ENCODE measurements around the gene TC2N.

TC2N gene

DNA sequence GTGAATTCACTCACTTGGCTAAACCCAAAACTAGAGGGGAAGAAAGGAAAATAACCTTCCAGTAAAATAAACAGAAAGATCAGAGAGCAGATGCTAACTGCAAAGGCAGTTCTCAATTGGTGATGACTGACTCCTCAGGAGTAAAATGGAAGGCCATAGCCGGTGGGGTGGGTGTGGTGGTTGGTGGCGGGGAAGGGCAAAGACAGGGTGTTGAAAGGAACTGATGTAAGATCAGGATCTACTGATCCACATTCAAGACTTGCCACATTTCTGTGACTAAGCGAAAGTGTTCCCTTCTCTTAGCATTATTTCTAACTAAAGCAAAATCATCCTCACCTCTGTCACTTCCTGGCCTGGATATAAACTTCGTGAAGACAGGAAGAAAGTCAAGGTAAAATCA, 26.3 kb upstream of the TC2N start:
- Histone ChIP-seq H3K27ac (ENCODE audit: low read depth, low read length) (no peak overlapping the region), H3K79me2 (ENCODE audit: control insufficient read depth, insufficient read depth, low read length) (no peaks in the 10 kb centered on the region), H3K4me1 (ENCODE audit: control insufficient read depth, low read depth, low read length) (peaks cover 4% of the 10 kb centered on the region), H3K56ac (ENCODE audit: low read length) (no peak overlapping the region), H3K79me1 (ENCODE audit: low read length) (no peaks in the 10 kb centered on the region), H3K4ac (ENCODE audit: low read depth, low read length) (no peak overlapping the region), H3K23ac (ENCODE audit: low read length) (no peak overlapping the region), H3K27me3 (ENCODE audit: insufficient read depth, low read length, poor library complexity) (no peaks in the 10 kb centered on the region), H2BK15ac (replicated peaks; ENCODE audit: low read depth) (no peak overlapping the region), H2BK120ac (ENCODE audit: low read depth, low read length) (no peak overlapping the region), H4K5ac (ENCODE audit: low read length) (no peak overlapping the region), H3K18ac (ENCODE audit: low read length) (no peak overlapping the region), H2AK5ac (ENCODE audit: low read length) (no peak overlapping the region), H2BK5ac (ENCODE audit: low read length) (no peak overlapping the region), H3K9ac (ENCODE audit: low read length) (no peak overlapping the region), H3K4me2 (ENCODE audit: low read length) (no peak overlapping the region), H3K4me3 (ENCODE audit: low read length) (no peak overlapping the region), H3K36me3 (ENCODE audit: control insufficient read depth, insufficient read depth, low read length) (no peaks in the 10 kb centered on the region), H4K8ac (ENCODE audit: low read depth, low read length) (no peak overlapping the region)
- no peak for DNase-seq
- no CpG with 5 or more reads among the region's 4 CpGs for WGBS (ENCODE audit: extremely low coverage, insufficient coverage, low lambda C conversion rate)

DNA sequence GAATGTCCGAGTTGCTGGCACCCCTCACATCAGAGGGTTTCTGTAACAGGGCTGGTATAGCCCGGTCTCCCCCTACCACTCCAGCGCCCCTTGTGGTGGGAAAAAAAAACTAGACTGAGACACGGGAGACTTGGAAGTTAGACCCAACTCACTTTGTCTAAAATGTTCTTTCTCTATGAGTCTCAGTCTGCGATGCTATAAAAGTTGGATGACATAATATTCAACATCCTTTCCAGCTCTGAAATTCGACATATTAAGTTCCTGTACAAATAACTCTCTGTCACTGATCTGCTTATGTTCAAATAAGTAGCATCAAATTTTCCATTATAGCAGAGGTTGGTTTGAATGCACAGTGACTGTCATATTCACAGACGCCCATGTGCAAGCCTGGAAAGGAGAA, 25.7 kb upstream of the TC2N start:
- DNase-seq: peak; percentile 61
- H3K4me2 ChIP-seq (ENCODE audit: low read length): no peak overlapping the region
- no peak overlapping the region for H3K9ac ChIP-seq (ENCODE audit: low read length)
- no peak overlapping the region for H2AK5ac ChIP-seq (ENCODE audit: low read length)
- no peaks in the 10 kb centered on the region for H3K36me3 ChIP-seq (ENCODE audit: control insufficient read depth, insufficient read depth, low read length)
- H3K27me3 ChIP-seq (ENCODE audit: insufficient read depth, low read length, poor library complexity): no peaks in the 10 kb centered on the region
- no peak overlapping the region for H2BK5ac ChIP-seq (ENCODE audit: low read length)
- H3K27ac ChIP-seq (ENCODE audit: low read depth, low read length): no peak overlapping the region
- no peak overlapping the region for H3K4me3 ChIP-seq (ENCODE audit: low read length)
- no peak overlapping the region for H4K5ac ChIP-seq (ENCODE audit: low read length)
- no peak overlapping the region for H4K8ac ChIP-seq (ENCODE audit: low read depth, low read length)
- no peak overlapping the region for H2BK120ac ChIP-seq (ENCODE audit: low read depth, low read length)
- no peak overlapping the region for H2BK15ac ChIP-seq (replicated peaks; ENCODE audit: low read depth)
- H3K4me1 ChIP-seq (ENCODE audit: control insufficient read depth, low read depth, low read length): peaks cover 4% of the 10 kb centered on the region
- no peak overlapping the region for H3K23ac ChIP-seq (ENCODE audit: low read length)
- H3K79me2 ChIP-seq (ENCODE audit: control insufficient read depth, insufficient read depth, low read length): no peaks in the 10 kb centered on the region
- H3K79me1 ChIP-seq (ENCODE audit: low read length): no peaks in the 10 kb centered on the region
- no peak overlapping the region for H3K56ac ChIP-seq (ENCODE audit: low read length)
- H3K18ac ChIP-seq (ENCODE audit: low read length): no peak overlapping the region
- H3K4ac ChIP-seq (ENCODE audit: low read depth, low read length): no peak overlapping the region
- no CpG with 5 or more reads among the region's 7 CpGs for WGBS (ENCODE audit: extremely low coverage, insufficient coverage, low lambda C conversion rate)

DNA sequence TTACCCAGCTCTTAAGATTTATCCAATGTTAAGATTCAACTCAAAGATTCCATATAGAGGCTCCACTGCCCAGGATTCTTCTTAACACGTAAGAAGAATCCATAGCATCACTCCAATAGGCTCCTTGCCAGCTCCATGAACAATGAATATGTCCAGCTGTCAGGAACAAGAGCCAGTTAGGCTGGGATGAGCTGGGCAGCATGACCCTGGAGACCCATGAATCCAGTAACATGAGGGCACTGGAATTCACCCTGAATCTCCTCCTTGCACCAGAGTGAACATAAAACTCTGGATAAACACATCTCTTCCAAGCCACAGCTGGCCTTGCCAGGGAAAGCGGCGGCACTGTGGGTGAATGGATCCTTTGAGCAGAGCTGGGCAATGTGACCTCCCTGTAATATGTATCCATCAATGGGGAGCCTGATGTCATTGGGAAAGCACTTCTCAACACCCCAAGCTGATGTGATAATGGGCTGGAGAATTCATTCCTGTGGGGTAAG, 24.4 kb upstream of the TC2N start:
- no peak overlapping the region for H3K18ac ChIP-seq (ENCODE audit: low read length)

GRCh38 chr14:91891101-91891500, 23.8 kb upstream of the TC2N start:
- Histone ChIP-seq H3K79me1 (ENCODE audit: low read length) (no peaks in the 10 kb centered on the region), H2BK120ac (ENCODE audit: low read depth, low read length) (no peak overlapping the region), H3K56ac (ENCODE audit: low read length) (no peak overlapping the region), H3K27ac (ENCODE audit: low read depth, low read length) (no peak overlapping the region), H4K5ac (ENCODE audit: low read length) (no peak overlapping the region), H2BK5ac (ENCODE audit: low read length) (no peak overlapping the region), H3K18ac (ENCODE audit: low read length) (no peak overlapping the region), H3K23ac (ENCODE audit: low read length) (no peak overlapping the region), H3K79me2 (ENCODE audit: control insufficient read depth, insufficient read depth, low read length) (no peaks in the 10 kb centered on the region), H2BK15ac (replicated peaks; ENCODE audit: low read depth) (no peak overlapping the region), H3K27me3 (ENCODE audit: insufficient read depth, low read length, poor library complexity) (no peaks in the 10 kb centered on the region), H3K4me3 (ENCODE audit: low read length) (no peak overlapping the region), H3K4me2 (ENCODE audit: low read length) (no peak overlapping the region), H4K8ac (ENCODE audit: low read depth, low read length) (no peak overlapping the region), H3K4ac (ENCODE audit: low read depth, low read length) (no peak overlapping the region), H3K9ac (ENCODE audit: low read length) (no peak overlapping the region), H3K36me3 (ENCODE audit: control insufficient read depth, insufficient read depth, low read length) (no peaks in the 10 kb centered on the region), H2AK5ac (ENCODE audit: low read length) (no peak overlapping the region), H3K4me1 (ENCODE audit: control insufficient read depth, low read depth, low read length) (no peaks in the 10 kb centered on the region)
- DNase-seq: no peak
- no CpG with 5 or more reads among the region's 5 CpGs for WGBS (ENCODE audit: extremely low coverage, insufficient coverage, low lambda C conversion rate)

More for the DNA sequence above, 24.4 kb upstream of the TC2N start:
- Histone ChIP-seq H4K8ac (ENCODE audit: low read depth, low read length) (no peak overlapping the region), H2AK5ac (ENCODE audit: low read length) (no peak overlapping the region), H3K9ac (ENCODE audit: low read length) (no peak overlapping the region), H3K4me3 (ENCODE audit: low read length) (no peak overlapping the region), H2BK5ac (ENCODE audit: low read length) (no peak overlapping the region), H3K27me3 (ENCODE audit: insufficient read depth, low read length, poor library complexity) (no peaks in the 10 kb centered on the region), H3K27ac (ENCODE audit: low read depth, low read length) (no peak overlapping the region), H3K23ac (ENCODE audit: low read length) (no peak overlapping the region), H3K79me1 (ENCODE audit: low read length) (no peaks in the 10 kb centered on the region), H3K4me2 (ENCODE audit: low read length) (no peak overlapping the region), H3K4ac (ENCODE audit: low read depth, low read length) (no peak overlapping the region), H2BK120ac (ENCODE audit: low read depth, low read length) (no peak overlapping the region), H3K79me2 (ENCODE audit: control insufficient read depth, insufficient read depth, low read length) (no peaks in the 10 kb centered on the region), H3K36me3 (ENCODE audit: control insufficient read depth, insufficient read depth, low read length) (no peaks in the 10 kb centered on the region), H2BK15ac (replicated peaks; ENCODE audit: low read depth) (no peak overlapping the region), H3K4me1 (ENCODE audit: control insufficient read depth, low read depth, low read length) (no peaks in the 10 kb centered on the region), H4K5ac (ENCODE audit: low read length) (no peak overlapping the region), H3K56ac (ENCODE audit: low read length) (no peak overlapping the region)
- DNase-seq: no peak
- WGBS (ENCODE audit: extremely low coverage, insufficient coverage, low lambda C conversion rate): no CpG with 5 or more reads among the region's 3 CpGs

DNA sequence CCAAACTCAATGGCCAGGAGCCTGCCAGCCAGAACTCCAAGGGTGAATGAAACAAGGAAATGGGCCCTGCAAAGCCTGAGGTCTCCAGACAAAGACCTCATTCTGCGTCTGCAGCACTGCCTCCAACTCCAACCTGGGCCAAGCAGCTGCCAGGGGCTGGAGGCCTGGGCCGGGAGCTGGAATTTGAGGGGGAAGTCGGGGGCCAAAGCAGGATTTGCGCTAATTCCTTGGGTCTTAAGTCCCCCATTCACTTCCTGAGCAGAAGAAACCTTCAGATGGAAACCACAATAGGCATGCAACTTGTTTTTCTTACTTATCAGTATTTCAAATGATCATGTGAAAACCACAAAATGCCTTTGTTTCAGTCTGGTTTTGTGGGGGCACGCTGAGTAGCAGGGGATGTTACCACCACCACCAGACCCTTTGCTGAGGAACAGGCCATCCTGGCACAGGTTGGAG, 23.0 kb upstream of the TC2N start:
- no peak overlapping the region for H3K23ac ChIP-seq (ENCODE audit: low read length)
- H2BK5ac ChIP-seq (ENCODE audit: low read length): no peak overlapping the region
- H3K4me1 ChIP-seq (ENCODE audit: control insufficient read depth, low read depth, low read length): no peaks in the 10 kb centered on the region
- WGBS (ENCODE audit: extremely low coverage, insufficient coverage, low lambda C conversion rate): no CpG with 5 or more reads among the region's 5 CpGs
- H3K36me3 ChIP-seq (ENCODE audit: control insufficient read depth, insufficient read depth, low read length): no peaks in the 10 kb centered on the region
- DNase-seq: no peak
- no peak overlapping the region for H3K18ac ChIP-seq (ENCODE audit: low read length)
- H3K4ac ChIP-seq (ENCODE audit: low read depth, low read length): no peak overlapping the region
- no peaks in the 10 kb centered on the region for H3K79me2 ChIP-seq (ENCODE audit: control insufficient read depth, insufficient read depth, low read length)
- H3K27ac ChIP-seq (ENCODE audit: low read depth, low read length): no peak overlapping the region
- H3K27me3 ChIP-seq (ENCODE audit: insufficient read depth, low read length, poor library complexity): no peaks in the 10 kb centered on the region
- no peak overlapping the region for H2AK5ac ChIP-seq (ENCODE audit: low read length)
- no peak overlapping the region for H3K4me3 ChIP-seq (ENCODE audit: low read length)
- H4K8ac ChIP-seq (ENCODE audit: low read depth, low read length): no peak overlapping the region
- H3K56ac ChIP-seq (ENCODE audit: low read length): no peak overlapping the region
- H3K9ac ChIP-seq (ENCODE audit: low read length): no peak overlapping the region
- no peak overlapping the region for H4K5ac ChIP-seq (ENCODE audit: low read length)
- no peak overlapping the region for H2BK120ac ChIP-seq (ENCODE audit: low read depth, low read length)
- no peak overlapping the region for H2BK15ac ChIP-seq (replicated peaks; ENCODE audit: low read depth)
- no peaks in the 10 kb centered on the region for H3K79me1 ChIP-seq (ENCODE audit: low read length)
- H3K4me2 ChIP-seq (ENCODE audit: low read length): no peak overlapping the region

DNA sequence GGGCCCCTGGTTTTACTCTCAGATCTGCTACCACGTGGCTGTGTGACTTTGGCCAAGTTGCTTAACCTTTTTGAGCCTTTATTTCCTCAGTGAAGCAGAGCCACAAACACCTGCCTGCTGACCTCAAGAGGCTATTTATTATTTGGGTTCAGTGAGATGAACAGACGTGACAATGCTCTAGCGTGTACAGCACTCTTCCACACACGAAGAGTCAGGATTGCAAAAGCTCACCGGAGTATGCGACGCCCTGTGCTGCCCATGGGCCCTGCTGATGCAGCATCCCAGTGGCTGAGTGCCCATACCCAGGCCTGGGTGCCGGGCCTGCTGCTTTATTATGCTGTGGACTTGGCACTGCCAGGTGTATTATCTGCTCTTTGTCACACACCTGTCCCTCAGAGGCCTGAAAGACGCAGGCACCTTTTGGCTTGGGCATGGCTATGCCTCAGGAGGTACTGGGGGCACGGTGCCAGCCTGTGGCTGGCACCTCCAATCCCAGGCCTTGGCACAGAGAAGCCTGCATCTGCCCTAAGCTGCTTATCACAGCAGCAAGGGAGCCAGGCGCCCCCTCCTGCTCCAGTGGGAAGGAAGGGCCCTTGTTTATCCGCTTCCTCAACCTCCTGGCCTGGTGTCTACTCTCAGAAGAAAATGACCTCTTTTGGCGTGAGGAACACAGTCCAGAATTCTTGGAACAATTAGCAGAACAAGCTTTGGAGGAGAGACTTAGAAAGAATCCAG, 22.3 kb upstream of the TC2N start:
- Histone ChIP-seq H4K8ac (ENCODE audit: low read depth, low read length) (no peak overlapping the region), H2BK15ac (replicated peaks; ENCODE audit: low read depth) (no peak overlapping the region), H3K23ac (ENCODE audit: low read length) (no peak overlapping the region), H3K56ac (ENCODE audit: low read length) (no peak overlapping the region), H3K9ac (ENCODE audit: low read length) (no peak overlapping the region), H2BK120ac (ENCODE audit: low read depth, low read length) (no peak overlapping the region), H3K27me3 (ENCODE audit: insufficient read depth, low read length, poor library complexity) (no peaks in the 10 kb centered on the region), H3K4me3 (ENCODE audit: low read length) (no peak overlapping the region), H3K18ac (ENCODE audit: low read length) (no peak overlapping the region), H4K5ac (ENCODE audit: low read length) (no peak overlapping the region), H3K36me3 (ENCODE audit: control insufficient read depth, insufficient read depth, low read length) (no peaks in the 10 kb centered on the region), H3K79me2 (ENCODE audit: control insufficient read depth, insufficient read depth, low read length) (no peaks in the 10 kb centered on the region), H3K79me1 (ENCODE audit: low read length) (no peaks in the 10 kb centered on the region), H2AK5ac (ENCODE audit: low read length) (no peak overlapping the region), H3K4me1 (ENCODE audit: control insufficient read depth, low read depth, low read length) (peaks cover 4% of the 10 kb centered on the region), H3K4ac (ENCODE audit: low read depth, low read length) (no peak overlapping the region), H3K4me2 (ENCODE audit: low read length) (no peak overlapping the region), H3K27ac (ENCODE audit: low read depth, low read length) (no peak overlapping the region), H2BK5ac (ENCODE audit: low read length) (no peak overlapping the region)
- DNase-seq: no peak
- no CpG with 5 or more reads among the region's 13 CpGs for WGBS (ENCODE audit: extremely low coverage, insufficient coverage, low lambda C conversion rate)
